Caco-2 (cell line): ENCODE data around the gene LAPTM5. TPM values are rescaled to one million over a fixed set of nuclear protein-coding genes. Genes with fewer than 3 reads are reported as not detected.

Experiments used
- BruUV-seq: library from RNA; stranded (reverse); fragments of 400-500 nt; replicated peaks from 2 replicates; lab custom pipeline; 2021; lab: Mats Ljungman, UMichigan
- CTCF ChIA-PET: fragments of 300-600 bp; sonication (Branson Sonifier 250); formaldehyde crosslinking; loops from one replicate; lab custom pipeline; 2022; ENCODE audit warnings: antibody characterized with exemption; lab: Charles Lee
- POLR2A ChIA-PET: fragments of 300-600 bp; sonication (Branson Sonifier 250); formaldehyde crosslinking; loops from one replicate; lab custom pipeline; 2022; ENCODE audit warnings: antibody characterized with exemption; lab: Charles Lee
- DNase-seq, 2 experiments: peaks; one replicate each; pipeline versions ENCODE4 v3.0.0 to v3.0.0-alpha.2; 2020 to 2022
- H3K27me3 ChIP-seq: replicated peaks from 2 replicates; pipeline ENCODE4 v1.6.0; 2011; ENCODE audit warnings: low read length; ENCODE audit not compliant: control insufficient read depth, insufficient read depth
- H3K36me3 ChIP-seq: 2 replicates; pipeline ENCODE4 v1.5.1; 2011; ENCODE audit warnings: low read length; ENCODE audit not compliant: control insufficient read depth, insufficient read depth
- H3K4me1 ChIP-seq: fragments of 250-450 bp; sonication (Bioruptor Pico); 2 replicates; pipeline ENCODE4 v1.5.1; 2020; ENCODE audit warnings: mild to moderate bottlenecking
- H3K4me3 ChIP-seq: 2 replicates; pipeline ENCODE4 v1.5.1; 2011; ENCODE audit warnings: low read depth, mild to moderate bottlenecking, control low read depth, low read length
- H3K9me3 ChIP-seq: fragments of 250-450 bp; sonication (Bioruptor Pico); 2 replicates; pipeline ENCODE4 v1.5.1; 2020; ENCODE audit warnings: mild to moderate bottlenecking, moderate library complexity
- H3K27ac Mint-ChIP-seq: one replicate; pipeline ENCODE4 v1.8.0; 2022; ENCODE audit warnings: mixed read lengths; ENCODE audit not compliant: unreplicated experiment
- H3K27me3 Mint-ChIP-seq: one replicate; pipeline ENCODE4 v1.8.0; 2022; ENCODE audit warnings: mixed read lengths; ENCODE audit not compliant: insufficient read depth, unreplicated experiment
- H3K36me3 Mint-ChIP-seq: one replicate; pipeline ENCODE4 v1.8.0; 2022; ENCODE audit warnings: mild to moderate bottlenecking, mixed read lengths; ENCODE audit not compliant: insufficient read depth, unreplicated experiment
- H3K4me1 Mint-ChIP-seq: one replicate; pipeline ENCODE4 v1.8.0; 2022; ENCODE audit warnings: low read depth, mixed read lengths; ENCODE audit not compliant: unreplicated experiment
- H3K4me3 Mint-ChIP-seq: one replicate; pipeline ENCODE4 v1.8.0; 2022; ENCODE audit warnings: mild to moderate bottlenecking, moderate library complexity, mixed read lengths; ENCODE audit not compliant: unreplicated experiment
- H3K9me3 Mint-ChIP-seq: one replicate; pipeline ENCODE4 v1.8.0; 2022; ENCODE audit warnings: mixed read lengths; ENCODE audit not compliant: unreplicated experiment
- CTCF ChIP-seq, 2 experiments: fragments of 200-600 bp in 1 of 2; IDR thresholded peaks; 1 replicate in 1 of 2; 2 replicates in 1 of 2; pipeline versions ENCODE4 v1.5.1 to v1.8.0; 2011 to 2022; ENCODE audit warnings: antibody characterized with exemption in 1 of 2, control low read depth in 1 of 2, inconsistent platforms in 1 of 2, low read depth in 1 of 2, low read length in 1 of 2, mild to moderate bottlenecking in 1 of 2, moderate library complexity in 1 of 2; ENCODE audit not compliant: insufficient read depth in 1 of 2, severe bottlenecking in 1 of 2, unreplicated experiment in 1 of 2
- intact Hi-C: fragments of 100-400 bp; cut with micrococcal nuclease; formaldehyde crosslinking; loops from one replicate; pipeline ENCODE4 v1.10.0; 2022; ENCODE audit not compliant: unreplicated experiment
- total RNA-seq: library from RNA; stranded (reverse); gene quantifications from 2 replicates; pipeline ENCODE4 v1.2.3, GENCODE V29; 2022

LAPTM5 gene
- total RNA-seq, 1 experiment from 2014 or later: not detected

GRCh38 chr1:30693822-30694221, 63.8 kb downstream of the LAPTM5 start:
- no peak for DNase-seq
- ChIA-PET CTCF (no interaction called here), POLR2A (no interaction called here)
- Mint-ChIP-seq H3K36me3 (no peaks in the 10 kb centered on the region), H3K27me3 (peaks cover 16% of the 10 kb centered on the region), H3K4me1 (no peaks in the 10 kb centered on the region), H3K4me3 (no peak overlapping the region), H3K9me3 (no peaks in the 10 kb centered on the region), H3K27ac (no peak overlapping the region)
- TF ChIP-seq CTCF (IDR thresholded peaks at IDR 0.05; ENCODE audit: insufficient read depth in 1 of 2, low read depth in 1 of 2, low read length in 1 of 2, severe bottlenecking in 1 of 2, unreplicated experiment in 1 of 2): no peak
- intact Hi-C loops: no loop called here
- Histone ChIP-seq H3K36me3 (no peaks in the 10 kb centered on the region), H3K4me3 (no peak overlapping the region), H3K27me3 (no peaks in the 10 kb centered on the region), H3K4me1 (no peaks in the 10 kb centered on the region), H3K9me3 (no peaks in the 10 kb centered on the region)
- BruUV-seq: no TSS peak

- no TSS peak for BruUV-seq
- peaks cover 16% of the 10 kb centered on the region for H3K27me3 Mint-ChIP-seq
- POLR2A ChIA-PET: no interaction called here
- no peak overlapping the region for H3K27ac Mint-ChIP-seq
- H3K36me3 Mint-ChIP-seq: no peaks in the 10 kb centered on the region
- no peaks in the 10 kb centered on the region for H3K36me3 ChIP-seq
- no peaks in the 10 kb centered on the region for H3K4me1 Mint-ChIP-seq
- H3K9me3 Mint-ChIP-seq: no peaks in the 10 kb centered on the region
- no peak for DNase-seq
- intact Hi-C loops: no loop called here
- no peaks in the 10 kb centered on the region for H3K9me3 ChIP-seq
- no peaks in the 10 kb centered on the region for H3K27me3 ChIP-seq
- TF ChIP-seq CTCF (IDR thresholded peaks at IDR 0.05; ENCODE audit: insufficient read depth in 1 of 2, low read depth in 1 of 2, low read length in 1 of 2, severe bottlenecking in 1 of 2, unreplicated experiment in 1 of 2): no peak
- no peak overlapping the region for H3K4me3 Mint-ChIP-seq
- H3K4me1 ChIP-seq: no peaks in the 10 kb centered on the region
- H3K4me3 ChIP-seq: no peak overlapping the region
- CTCF ChIA-PET: no interaction called here
Measured at GRCh38 chr1:30693366-30693765, 64.2 kb downstream of the LAPTM5 start.

- Histone ChIP-seq H3K4me1 (no peaks in the 10 kb centered on the region), H3K4me3 (no peak overlapping the region), H3K36me3 (no peaks in the 10 kb centered on the region), H3K9me3 (no peaks in the 10 kb centered on the region), H3K27me3 (no peaks in the 10 kb centered on the region)
- Mint-ChIP-seq H3K9me3 (no peaks in the 10 kb centered on the region), H3K36me3 (no peaks in the 10 kb centered on the region), H3K4me1 (no peaks in the 10 kb centered on the region), H3K27me3 (peaks cover 16% of the 10 kb centered on the region), H3K4me3 (no peak overlapping the region), H3K27ac (no peak overlapping the region)
- no peak for TF ChIP-seq CTCF (IDR thresholded peaks at IDR 0.05; ENCODE audit: insufficient read depth in 1 of 2, low read depth in 1 of 2, low read length in 1 of 2, severe bottlenecking in 1 of 2, unreplicated experiment in 1 of 2)
- no TSS peak for BruUV-seq
- CTCF ChIA-PET: no interaction called here
- DNase-seq: no peak
- POLR2A ChIA-PET: no interaction called here
- intact Hi-C loops: no loop called here
Measured at GRCh38 chr1:30692948-30693301, 64.6 kb downstream of the LAPTM5 start.
